Panc1 (cell line): ENCODE data around the gene KRTAP15-1. TPM values are rescaled to one million over a fixed set of nuclear protein-coding genes. Genes with fewer than 3 reads are reported as not detected.

Experiments
- ATAC-seq: fragments of 200-7000 bp; cut with Tn5 transposase; 2 replicates; pipeline ENCODE4 v1.9.1; 2020; ENCODE audit warnings: mild to moderate bottlenecking, moderate library complexity
- BruUV-seq: library from RNA; stranded (reverse); fragments of 400-500 nt; replicated peaks from 2 replicates; lab custom pipeline; 2021; lab: Mats Ljungman, UMichigan
- CTCF ChIA-PET: fragments of 300-600 bp; sonication (Branson Sonifier 250); formaldehyde crosslinking; loops from one replicate; lab custom pipeline; 2022; ENCODE audit warnings: antibody characterized with exemption; lab: Charles Lee
- POLR2A ChIA-PET: fragments of 300-600 bp; sonication (Branson Sonifier 250); formaldehyde crosslinking; loops from one replicate; lab custom pipeline; 2022; ENCODE audit warnings: antibody characterized with exemption; lab: Charles Lee
- DNase-seq: peaks from one replicate; pipeline ENCODE4 v3.0.0-alpha.2; 2010; ENCODE audit warnings: low read depth, low spot score
- H3K27ac ChIP-seq: 2 replicates; pipeline ENCODE4 v1.5.1; 2011; ENCODE audit warnings: mild to moderate bottlenecking, low read length, inconsistent platforms
- H3K27me3 ChIP-seq: fragments of 200-500 bp; sonication (Bioruptor generic); 2 replicates; pipeline ENCODE4 v1.6.0; 2014; ENCODE audit warnings: low read length, inconsistent platforms; ENCODE audit not compliant: control insufficient read depth, insufficient read depth
- H3K36me3 ChIP-seq: fragments of 200-500 bp; sonication (Bioruptor generic); 2 replicates; pipeline ENCODE4 v1.5.1; 2014; ENCODE audit warnings: inconsistent platforms, mild to moderate bottlenecking, low read length, moderate library complexity; ENCODE audit not compliant: control insufficient read depth, insufficient read depth
- H3K4me1 ChIP-seq: 2 replicates; pipeline ENCODE4 v1.5.1; 2011; ENCODE audit warnings: inconsistent platforms, mild to moderate bottlenecking, low read length, moderate library complexity; ENCODE audit not compliant: control insufficient read depth, insufficient read depth
- H3K4me3 ChIP-seq, 2 experiments: 2 replicates each; pipeline ENCODE4 v1.5.1; 2011 to 2012; ENCODE audit warnings: low read depth in 2 of 2, low read length in 2 of 2, mild to moderate bottlenecking in 2 of 2, inconsistent platforms in 1 of 2, moderate library complexity in 1 of 2
- H3K9me3 ChIP-seq: fragments of 200-500 bp; sonication (Bioruptor generic); 2 replicates; pipeline ENCODE4 v1.5.1; 2014; ENCODE audit warnings: low read depth, mild to moderate bottlenecking, inconsistent platforms, low read length, moderate library complexity; ENCODE audit not compliant: control insufficient read depth, insufficient read depth
- POLR2AphosphoS5 ChIP-seq: IDR thresholded peaks from 2 replicates; pipeline ENCODE4 v1.6.1; 2012; ENCODE audit warnings: mild to moderate bottlenecking, low read depth, low read length, moderate library complexity
- SIN3A ChIP-seq: IDR thresholded peaks from 2 replicates; pipeline ENCODE4 v1.6.1; 2012; ENCODE audit warnings: low read depth, mild to moderate bottlenecking, low read length, moderate library complexity, borderline replicate concordance; ENCODE audit not compliant: insufficient read depth
- TCF7L2 ChIP-seq: IDR thresholded peaks from 2 replicates; pipeline ENCODE4 v1.6.1; 2011; ENCODE audit warnings: mild to moderate bottlenecking, low read depth, low read length, inconsistent platforms
- in situ Hi-C: cut with HindIII; loops from 2 replicates; pipeline ENCODE4 v1.10.0; 2016; ENCODE audit warnings: low sequenced_read_pairs, low pct_unique_long_range_greater_than_20kb
- intact Hi-C: fragments of 100-400 bp; cut with micrococcal nuclease; formaldehyde crosslinking; loops from one replicate; pipeline ENCODE4 v1.10.0; 2022; ENCODE audit not compliant: unreplicated experiment
- total RNA-seq: library from RNA; stranded (reverse); gene quantifications from one replicate; pipeline ENCODE4 v1.2.1, GENCODE V29; 2021; ENCODE audit not compliant: unreplicated experiment
- TF ChIP-seq, protein P1 (sequence below), 2 experiments: IDR thresholded peaks; 2 replicates each; pipeline ENCODE4 v1.6.1; 2011 to 2012; ENCODE audit warnings: low read depth in 2 of 2, control low read depth in 1 of 2, low read length in 1 of 2, mild to moderate bottlenecking in 1 of 2, moderate library complexity in 1 of 2; ENCODE audit not compliant: insufficient read depth in 1 of 2
- TF ChIP-seq, protein P2 (sequence below): fragments of 450-650 bp; IDR thresholded peaks from 2 replicates; pipeline ENCODE4 v1.5.1; 2017; ENCODE audit warnings: mild to moderate bottlenecking

KRTAP15-1 gene
- total RNA-seq, 1 experiment from 2014 or later = not detected

DNA sequence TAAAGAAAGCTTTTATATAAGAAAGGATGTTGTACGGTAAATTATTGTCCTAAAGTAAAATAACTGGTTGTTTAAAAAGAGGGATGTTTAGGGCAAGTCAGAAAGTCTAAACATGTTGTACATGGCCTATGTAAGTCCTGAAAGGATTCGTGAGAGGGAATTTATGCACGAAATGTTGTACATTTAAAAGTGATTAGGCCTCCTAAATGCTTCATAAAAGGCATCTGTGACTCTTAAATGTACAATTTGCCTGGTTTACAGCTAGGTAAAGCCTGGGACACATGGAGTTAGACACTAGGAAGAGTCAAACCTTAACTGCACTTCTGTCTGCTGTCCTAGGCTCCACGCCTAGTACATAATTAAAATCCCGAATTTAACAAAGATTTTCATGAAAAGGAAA, 24.1 kb upstream of the KRTAP15-1 start:
- intact Hi-C loops = no loop called here
- H3K27ac ChIP-seq = no peak overlapping the region
- TF ChIP-seq POLR2AphosphoS5 = no peak
- TF ChIP-seq, protein P1, sequence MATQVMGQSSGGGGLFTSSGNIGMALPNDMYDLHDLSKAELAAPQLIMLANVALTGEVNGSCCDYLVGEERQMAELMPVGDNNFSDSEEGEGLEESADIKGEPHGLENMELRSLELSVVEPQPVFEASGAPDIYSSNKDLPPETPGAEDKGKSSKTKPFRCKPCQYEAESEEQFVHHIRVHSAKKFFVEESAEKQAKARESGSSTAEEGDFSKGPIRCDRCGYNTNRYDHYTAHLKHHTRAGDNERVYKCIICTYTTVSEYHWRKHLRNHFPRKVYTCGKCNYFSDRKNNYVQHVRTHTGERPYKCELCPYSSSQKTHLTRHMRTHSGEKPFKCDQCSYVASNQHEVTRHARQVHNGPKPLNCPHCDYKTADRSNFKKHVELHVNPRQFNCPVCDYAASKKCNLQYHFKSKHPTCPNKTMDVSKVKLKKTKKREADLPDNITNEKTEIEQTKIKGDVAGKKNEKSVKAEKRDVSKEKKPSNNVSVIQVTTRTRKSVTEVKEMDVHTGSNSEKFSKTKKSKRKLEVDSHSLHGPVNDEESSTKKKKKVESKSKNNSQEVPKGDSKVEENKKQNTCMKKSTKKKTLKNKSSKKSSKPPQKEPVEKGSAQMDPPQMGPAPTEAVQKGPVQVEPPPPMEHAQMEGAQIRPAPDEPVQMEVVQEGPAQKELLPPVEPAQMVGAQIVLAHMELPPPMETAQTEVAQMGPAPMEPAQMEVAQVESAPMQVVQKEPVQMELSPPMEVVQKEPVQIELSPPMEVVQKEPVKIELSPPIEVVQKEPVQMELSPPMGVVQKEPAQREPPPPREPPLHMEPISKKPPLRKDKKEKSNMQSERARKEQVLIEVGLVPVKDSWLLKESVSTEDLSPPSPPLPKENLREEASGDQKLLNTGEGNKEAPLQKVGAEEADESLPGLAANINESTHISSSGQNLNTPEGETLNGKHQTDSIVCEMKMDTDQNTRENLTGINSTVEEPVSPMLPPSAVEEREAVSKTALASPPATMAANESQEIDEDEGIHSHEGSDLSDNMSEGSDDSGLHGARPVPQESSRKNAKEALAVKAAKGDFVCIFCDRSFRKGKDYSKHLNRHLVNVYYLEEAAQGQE (IDR thresholded peaks at IDR 0.05; ENCODE audit: insufficient read depth in 1 of 2, low read depth in 2 of 2, low read length in 1 of 2) = no peak
- TF ChIP-seq TCF7L2 = no peak
- TF ChIP-seq SIN3A = no peak
- TF ChIP-seq, protein P2, sequence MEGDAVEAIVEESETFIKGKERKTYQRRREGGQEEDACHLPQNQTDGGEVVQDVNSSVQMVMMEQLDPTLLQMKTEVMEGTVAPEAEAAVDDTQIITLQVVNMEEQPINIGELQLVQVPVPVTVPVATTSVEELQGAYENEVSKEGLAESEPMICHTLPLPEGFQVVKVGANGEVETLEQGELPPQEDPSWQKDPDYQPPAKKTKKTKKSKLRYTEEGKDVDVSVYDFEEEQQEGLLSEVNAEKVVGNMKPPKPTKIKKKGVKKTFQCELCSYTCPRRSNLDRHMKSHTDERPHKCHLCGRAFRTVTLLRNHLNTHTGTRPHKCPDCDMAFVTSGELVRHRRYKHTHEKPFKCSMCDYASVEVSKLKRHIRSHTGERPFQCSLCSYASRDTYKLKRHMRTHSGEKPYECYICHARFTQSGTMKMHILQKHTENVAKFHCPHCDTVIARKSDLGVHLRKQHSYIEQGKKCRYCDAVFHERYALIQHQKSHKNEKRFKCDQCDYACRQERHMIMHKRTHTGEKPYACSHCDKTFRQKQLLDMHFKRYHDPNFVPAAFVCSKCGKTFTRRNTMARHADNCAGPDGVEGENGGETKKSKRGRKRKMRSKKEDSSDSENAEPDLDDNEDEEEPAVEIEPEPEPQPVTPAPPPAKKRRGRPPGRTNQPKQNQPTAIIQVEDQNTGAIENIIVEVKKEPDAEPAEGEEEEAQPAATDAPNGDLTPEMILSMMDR = no peak
- DNase-seq (no peak), ATAC-seq (no peak)
- BruUV-seq = no TSS peak
- H3K4me3 ChIP-seq = no peak overlapping the region
- no peaks in the 10 kb centered on the region for H3K4me1 ChIP-seq
- H3K27me3 ChIP-seq = no peaks in the 10 kb centered on the region
- no peaks in the 10 kb centered on the region for H3K9me3 ChIP-seq
- in situ Hi-C loops = no loop called here
- H3K36me3 ChIP-seq = no peaks in the 10 kb centered on the region
- CTCF ChIA-PET = no interaction called here
- POLR2A ChIA-PET = no interaction called here

DNA sequence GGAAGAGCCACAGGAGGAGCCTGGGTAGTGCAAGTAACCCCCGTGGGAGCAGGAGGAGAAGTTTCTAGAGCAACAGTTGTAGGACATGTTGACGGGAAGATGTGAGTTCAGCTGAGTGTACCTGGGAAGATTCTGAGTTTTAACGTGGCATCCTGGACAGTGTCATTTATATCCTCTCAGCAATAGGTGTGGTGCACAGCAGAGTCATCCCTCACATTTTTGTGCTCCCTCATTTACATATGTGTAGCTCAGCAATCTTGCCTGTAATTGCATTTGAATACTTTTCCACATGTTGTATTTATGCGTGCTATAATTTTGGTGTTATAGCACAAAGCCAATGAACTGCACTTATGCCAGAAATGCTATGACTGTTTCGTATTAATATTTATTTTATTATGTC, 14.2 kb upstream of the KRTAP15-1 start, which contains the start of gene KRTAP13-3:
TSS of gene KRTAP13-3 (minus strand) at position 101 of the 400 bp plus-strand sequence. CDS start at position 87, 14 bp downstream.
- ChIA-PET CTCF (no interaction called here), POLR2A (no interaction called here)
- intact Hi-C loops = no loop called here
- ATAC-seq (no peak), DNase-seq (no peak)
- in situ Hi-C loops = no loop called here
- TF ChIP-seq POLR2AphosphoS5 = no peak
- Histone ChIP-seq H3K4me3 (no peak within 1 kb of the TSS), H3K27me3 (no peaks in the 10 kb centered on the region), H3K36me3 (no peaks in the 10 kb centered on the region), H3K27ac (no peak within 1 kb of the TSS), H3K9me3 (no peaks in the 10 kb centered on the region), H3K4me1 (no peaks in the 10 kb centered on the region)
- no TSS peak for BruUV-seq

DNA sequence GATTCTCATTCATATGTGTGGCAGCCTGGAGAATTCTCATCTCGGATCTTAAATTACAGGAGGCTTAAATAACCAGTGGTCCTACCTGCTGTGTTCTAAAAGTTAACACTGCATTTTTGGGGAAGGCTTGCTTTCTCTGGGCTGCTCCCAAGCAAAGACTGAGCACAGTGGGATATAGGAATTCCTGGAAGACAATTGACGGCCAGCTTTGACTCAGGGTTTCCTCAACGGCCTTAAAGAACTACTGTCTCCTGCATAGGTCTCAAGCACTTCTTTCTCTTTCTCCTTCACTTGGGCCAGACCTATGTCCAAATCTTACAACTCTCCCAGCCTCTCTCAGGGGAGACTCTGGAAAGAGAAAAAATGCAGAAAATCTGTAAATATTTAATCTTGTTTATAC, 13.3 kb upstream of the KRTAP15-1 start:
- Histone ChIP-seq H3K4me3 (no peak overlapping the region), H3K27me3 (no peaks in the 10 kb centered on the region), H3K27ac (no peak overlapping the region), H3K36me3 (no peaks in the 10 kb centered on the region), H3K9me3 (no peaks in the 10 kb centered on the region), H3K4me1 (no peaks in the 10 kb centered on the region)
- POLR2A ChIA-PET = no interaction called here
- in situ Hi-C loops (no loop called here), intact Hi-C loops (no loop called here)
- DNase-seq (no peak), ATAC-seq (no peak)
- CTCF ChIA-PET = no interaction called here
- TF ChIP-seq POLR2AphosphoS5 (no peak), TCF7L2 (no peak)
- no TSS peak for BruUV-seq
